NCI-H510A treated with DMSO at 0.1 percent for 48 hours (cell line): ENCODE measurements around the gene TPPP.
A peak's percentile ranks its signal among the peaks of the same experiment; 100 is the strongest.

Source experiments
- DNase-seq: peaks from one replicate; lab custom pipeline; 2025; lab: John Stamatoyannopoulos, UW

Gene TPPP

GRCh38 chr5:665541-665955 lies 27.6 kb downstream of the TPPP start:
- DNase-seq, result no peak

DNA sequence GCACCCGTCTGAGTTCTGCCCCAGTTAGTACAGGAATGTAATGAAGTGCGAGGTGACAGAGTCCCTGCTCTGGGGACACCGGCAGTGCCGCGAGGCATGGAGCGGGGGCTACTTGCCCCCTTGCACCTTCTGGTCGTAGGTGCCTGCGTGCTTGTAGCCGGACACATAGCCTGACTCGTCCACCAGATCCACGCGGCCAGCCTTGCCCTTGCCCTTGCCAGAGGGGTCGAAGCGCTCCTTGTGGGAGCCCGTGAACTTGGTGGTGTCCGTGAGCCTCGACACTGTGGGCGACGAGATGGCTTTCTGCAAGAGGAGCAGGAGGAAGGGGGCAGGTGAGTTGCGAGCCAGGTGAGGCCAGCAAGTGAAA lies 28.2 kb downstream of the TPPP start:
- no peak for DNase-seq

- no peak for DNase-seq
Observed at GRCh38 chr5:664343-664993, 28.7 kb downstream of the TPPP start.

- no peak for DNase-seq
Observed at GRCh38 chr5:663436-664342, 29.5 kb downstream of the TPPP start.

DNA sequence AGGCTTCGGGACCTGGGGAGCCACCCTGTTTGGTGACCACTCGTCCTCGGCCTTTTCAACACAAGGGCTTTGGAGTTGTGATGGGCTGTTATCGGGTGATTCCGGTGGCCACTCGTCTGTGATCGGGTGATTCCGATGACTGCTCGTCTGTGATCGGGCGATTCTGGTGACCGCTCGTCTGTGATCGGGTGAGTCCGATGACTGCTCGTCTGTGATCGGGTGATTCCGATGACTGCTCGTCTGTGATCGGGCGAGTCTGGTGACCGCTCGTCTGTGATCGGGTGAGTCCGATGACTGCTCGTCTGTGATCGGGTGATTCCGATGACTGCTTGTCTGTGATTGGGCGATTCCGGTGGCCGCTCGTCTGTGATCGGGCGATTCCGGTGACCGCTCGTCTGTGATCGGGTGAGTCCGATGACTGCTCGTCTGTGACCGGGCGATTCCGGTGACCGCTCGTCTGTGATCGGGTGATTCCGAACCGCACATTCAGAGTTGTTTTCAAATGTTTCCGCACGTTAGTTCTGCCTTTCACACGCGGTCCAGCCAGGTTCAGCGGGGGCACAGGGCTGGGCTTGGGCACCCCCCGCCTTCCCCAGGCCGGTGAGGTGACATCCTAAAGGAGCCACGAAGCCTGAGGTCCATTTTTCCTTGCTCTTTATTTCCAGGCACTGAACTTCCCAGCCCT lies 30.3 kb downstream of the TPPP start:
- DNase-seq, result no peak

DNA sequence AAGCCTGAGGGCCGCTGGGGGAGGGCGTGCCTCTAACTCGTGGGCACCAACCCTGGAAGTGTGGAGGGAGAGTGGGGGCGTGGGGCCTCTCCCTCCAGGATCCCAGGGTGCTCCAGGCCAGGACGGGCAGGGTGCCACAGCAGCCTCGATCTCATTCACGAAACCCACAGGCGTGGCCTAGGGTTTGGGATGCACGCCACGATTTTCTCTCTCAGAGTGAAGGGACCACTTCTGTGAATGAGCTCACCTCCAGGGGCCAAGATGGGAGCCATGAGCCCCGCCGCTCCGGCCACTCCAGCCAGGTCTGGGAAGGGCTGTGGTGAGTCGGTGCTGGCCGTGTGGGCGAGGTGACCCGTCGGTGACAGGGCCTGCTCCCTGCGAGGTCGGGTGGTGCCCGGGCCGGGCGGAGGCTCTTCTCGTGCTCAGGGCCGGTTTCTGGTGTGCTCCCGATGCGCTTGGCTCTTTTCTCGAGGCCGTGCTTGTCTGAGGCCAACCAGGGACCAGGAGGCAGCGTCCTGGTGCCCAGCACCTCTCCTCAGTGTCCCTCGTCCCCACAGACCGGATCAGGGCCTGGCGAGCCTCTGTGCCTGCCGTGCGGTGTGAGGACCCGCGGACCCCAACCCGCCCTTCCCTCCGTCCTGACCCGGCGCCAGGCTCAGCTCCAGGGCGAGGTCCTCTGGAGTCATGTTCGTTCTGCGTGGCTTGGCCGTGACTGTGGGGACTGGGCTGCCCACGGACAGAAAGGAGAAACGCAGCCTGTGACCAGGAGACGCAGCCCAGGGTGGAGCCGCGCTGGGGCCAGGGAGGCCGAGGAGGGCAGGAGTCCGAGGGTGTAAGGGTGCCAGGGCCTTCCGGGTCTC lies 31.0 kb downstream of the TPPP start:
- DNase-seq, result no peak

GRCh38 chr5:660491-661030 lies 32.6 kb downstream of the TPPP start:
- DNase-seq, result no peak

DNA sequence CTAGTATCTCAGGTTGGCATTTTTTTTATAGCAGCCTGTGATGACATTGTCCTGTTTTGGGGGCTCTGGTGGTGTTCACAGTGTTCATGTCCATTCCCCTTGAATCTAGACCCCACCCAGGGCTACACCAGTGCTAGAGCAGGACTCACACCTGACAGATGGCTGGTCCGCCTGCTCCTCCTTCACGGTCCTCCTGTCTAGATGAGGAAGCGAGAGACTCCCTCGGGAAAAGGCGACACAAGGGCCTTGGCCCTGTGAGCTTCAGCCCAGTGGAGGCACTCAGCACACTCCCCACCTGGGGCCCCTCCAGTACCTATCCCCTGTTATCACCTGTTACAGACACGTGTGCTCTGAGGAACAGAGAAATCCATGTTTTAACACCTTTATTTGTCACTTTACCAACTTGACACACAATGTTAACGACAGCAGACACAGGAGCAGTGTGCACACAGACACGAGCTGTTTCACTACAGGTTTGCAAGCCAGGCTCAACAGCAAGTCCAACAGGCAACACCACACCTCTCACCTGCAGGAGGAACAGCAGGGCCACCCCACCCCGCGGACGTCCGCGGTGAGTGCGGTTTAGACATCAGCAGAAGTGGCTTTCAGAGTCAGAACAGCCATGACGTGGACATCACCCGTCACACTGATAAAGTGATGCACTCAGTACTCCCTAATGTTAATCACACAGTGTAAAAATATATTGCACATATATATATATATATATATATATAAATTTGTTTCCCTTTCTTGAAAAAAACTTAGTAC lies 33.5 kb downstream of the TPPP start:
- DNase-seq, result no peak

- no peak for DNase-seq
Observed at GRCh38 chr5:658103-658502, 35.0 kb downstream of the TPPP start.

GRCh38 chr5:657570-657969 lies 35.6 kb downstream of the TPPP start:
- DNase-seq, result no peak

DNA sequence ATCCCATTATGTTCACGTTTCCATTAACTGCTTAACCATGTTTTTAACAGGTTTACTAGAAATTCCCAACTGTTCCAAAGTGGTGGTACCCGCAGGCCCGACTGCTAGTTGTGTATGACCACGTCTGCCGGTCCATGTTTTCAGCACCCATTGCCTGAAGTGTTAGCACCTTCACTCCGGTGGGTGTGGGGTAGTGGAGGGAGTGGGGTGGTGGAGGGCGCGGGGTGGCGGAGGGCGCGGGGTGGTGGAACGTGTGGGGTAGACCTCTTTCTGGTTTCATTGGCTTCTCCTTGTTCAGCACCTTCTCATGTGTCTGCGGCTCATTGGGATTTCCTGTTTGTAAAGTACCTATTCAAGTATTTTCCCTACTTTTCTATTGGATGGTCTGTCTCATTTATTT lies 37.7 kb downstream of the TPPP start:
- DNase-seq, result peak; percentile 75

- DNase-seq, result no peak
Observed at GRCh38 chr5:654071-654778, 38.9 kb downstream of the TPPP start.

- DNase-seq, result peak; percentile 98
Observed at GRCh38 chr5:652773-653350, 40.3 kb downstream of the TPPP start.

- DNase-seq, result no peak
Observed at GRCh38 chr5:652023-652515, 41.1 kb downstream of the TPPP start.

DNA sequence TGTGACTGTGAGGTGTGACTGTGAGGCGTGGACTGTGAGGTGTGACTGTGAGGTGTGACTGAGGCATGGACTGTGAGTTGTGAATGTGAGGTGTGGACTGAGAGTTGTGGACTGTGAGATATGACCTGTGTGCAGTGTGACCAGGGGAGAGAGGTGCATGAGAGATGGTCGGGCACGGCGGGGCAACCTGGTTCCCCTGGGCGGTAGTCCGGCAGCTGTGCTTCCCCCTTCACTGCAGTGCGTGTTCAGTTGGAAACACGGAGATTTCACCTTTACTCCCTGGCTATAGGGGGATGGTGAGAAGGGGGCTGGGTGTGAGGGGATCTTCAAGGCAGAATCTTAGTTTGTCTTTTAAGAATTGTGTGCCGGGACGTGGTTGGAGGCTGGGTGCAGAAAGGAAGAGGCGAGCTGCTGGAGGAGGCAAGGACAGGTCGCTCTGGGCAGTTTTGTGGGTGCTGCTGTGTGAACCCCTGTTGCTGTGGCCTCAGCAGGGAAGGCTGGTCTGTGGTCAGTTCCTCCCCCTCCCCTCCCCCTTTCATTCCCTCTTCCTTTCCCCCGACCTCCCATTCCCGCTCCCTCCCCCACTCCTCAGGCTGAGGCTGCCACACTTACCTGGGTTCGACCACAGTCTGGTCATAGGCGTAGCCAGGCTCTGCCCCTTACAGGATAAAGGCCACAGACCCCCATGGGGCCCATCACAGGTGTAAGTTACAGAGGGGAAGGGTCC lies 41.7 kb downstream of the TPPP start:
- no peak for DNase-seq

DNA sequence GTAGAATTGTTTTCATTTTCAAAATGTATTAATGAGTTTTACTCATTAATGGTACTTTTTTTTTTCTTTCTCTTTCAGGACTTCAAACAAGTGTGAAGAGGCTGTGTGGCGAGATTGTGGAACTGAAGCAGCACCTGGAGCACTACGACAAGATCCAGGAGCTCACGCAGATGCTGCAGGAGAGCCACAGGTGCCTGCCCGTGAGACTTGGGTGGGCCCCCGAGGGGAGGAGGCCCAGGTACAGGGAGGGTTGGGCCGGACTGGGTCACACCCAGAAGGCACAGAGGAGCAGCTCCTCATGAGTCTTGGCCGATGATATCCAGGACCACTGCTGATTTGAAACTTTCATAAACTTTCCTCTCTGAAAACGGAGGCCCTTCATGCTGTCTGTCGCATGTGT lies 45.4 kb downstream of the TPPP start:
- DNase-seq, result no peak

GRCh38 chr5:647311-647710 lies 45.8 kb downstream of the TPPP start:
- no peak for DNase-seq

DNA sequence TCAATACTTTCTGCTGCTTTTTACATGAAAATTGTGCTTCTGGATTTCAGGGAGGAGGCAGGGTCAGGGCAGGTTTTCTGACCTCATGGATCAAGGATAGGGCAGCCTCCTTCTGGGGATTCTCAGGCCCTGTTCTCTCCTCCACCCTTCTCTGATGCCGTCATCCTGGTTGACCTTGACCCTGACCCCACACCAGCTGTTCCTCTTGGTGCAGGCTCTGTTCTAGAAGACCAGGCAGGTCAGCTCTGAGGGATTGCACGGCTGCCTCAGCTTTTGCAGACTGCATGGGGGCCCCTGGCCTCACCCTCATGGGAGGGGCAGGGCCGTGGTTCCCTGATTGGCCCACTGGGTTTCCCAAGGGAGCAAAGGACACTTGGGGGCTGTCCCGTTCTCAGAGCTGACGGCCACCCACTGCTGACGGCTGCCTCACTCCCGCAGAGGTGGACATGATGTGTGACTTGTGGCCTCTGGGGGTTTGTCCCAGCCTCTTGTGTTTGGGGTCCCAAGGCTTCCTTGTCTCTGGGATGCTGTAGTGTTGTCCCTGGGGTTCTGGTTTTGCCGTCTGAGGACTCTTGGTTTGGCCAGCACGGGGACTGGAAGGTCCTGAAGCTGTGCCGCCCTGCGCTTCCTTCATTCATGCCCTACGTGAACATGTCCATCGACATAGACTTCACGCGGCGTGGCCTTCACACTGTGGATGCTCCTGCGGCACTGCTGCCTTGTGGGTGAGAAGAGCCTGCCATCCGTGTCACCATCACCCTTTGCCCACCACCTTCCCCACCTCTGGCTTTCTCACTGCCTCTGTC lies 46.6 kb downstream of the TPPP start:
- DNase-seq, result no peak
